ENCODE measurements around the gene EFHC1.

- TF ChIP-seq CTCF (IDR thresholded peaks at IDR 0.05) (no peak), EP300 (IDR thresholded peaks at IDR 0.05) (no peak)
Measured at GRCh38 chr6:52570291-52570700, 150.2 kb downstream of the EFHC1 start.
